ENCODE data around the gene KRT82. TPM values are rescaled to one million over a fixed set of nuclear protein-coding genes. Genes with fewer than 3 reads are reported as not detected.

KRT82 gene
- total and polyA plus RNA-seq, 2 of the 8 experiments (the other 6 are each of a cell fraction or from before 2014, with no cell fraction given): not detected

- no peak for FAIRE-seq
- Histone ChIP-seq H3K4me2 (ENCODE audit: insufficient read depth in 1 of 2, low read depth in 2 of 2, low read length in 2 of 2) (no peak overlapping the region), H3K27ac (ENCODE audit: low read depth, low read length) (no peak overlapping the region), H3K4ac (replicated peaks; ENCODE audit: insufficient read length, low read depth, low read length) (no peak overlapping the region), H3K79me1 (ENCODE audit: low read depth, low read length) (no peaks in the 10 kb centered on the region; the same call in 1 of the 2 replicates), H2BK120ac (replicated peaks; ENCODE audit: low read depth, low read length) (no peak overlapping the region), H3K56ac (replicated peaks; ENCODE audit: insufficient read length, low read depth, low read length) (no peak overlapping the region), H3K23me2 (ENCODE audit: low read depth, low read length) (no peaks in the 10 kb centered on the region), H2BK20ac (ENCODE audit: low read length) (no peak overlapping the region), H3K18ac (ENCODE audit: extremely low read depth, low read length) (no peak overlapping the region), H2AFZ (ENCODE audit: low read length) (no peak overlapping the region), H4K20me1 (replicated peaks in 1 of 2; ENCODE audit: control insufficient read depth in 1 of 2, insufficient read depth in 2 of 2, low read length in 2 of 2) (no peaks in the 10 kb centered on the region), H3K36me3 (ENCODE audit: control insufficient read depth in 2 of 4, insufficient read depth in 4 of 4, low read length in 3 of 4) (no peaks in the 10 kb centered on the region), H3K23ac (ENCODE audit: insufficient read length) (no peak overlapping the region), H3K9me3 (ENCODE audit: insufficient read depth in 2 of 2, low read depth in 1 of 2, low read length in 1 of 2) (no peaks in the 10 kb centered on the region), H4K5ac (ENCODE audit: insufficient read length, low read depth, low read length) (no peak overlapping the region), H3K9ac (replicated peaks in 1 of 4; ENCODE audit: extremely low read depth in 1 of 4, low read depth in 3 of 4, low read length in 3 of 4) (no peak overlapping the region), H3K27me3 (replicated peaks in 1 of 4; ENCODE audit: control insufficient read depth in 3 of 4, extremely low read depth in 1 of 4, insufficient read depth in 3 of 4, low read length in 3 of 4) (no peaks in the 10 kb centered on the region), H2BK5ac (ENCODE audit: low read depth, low read length) (no peak overlapping the region), H3K14ac (ENCODE audit: insufficient read length) (no peak overlapping the region), H2AK5ac (ENCODE audit: low read depth, low read length) (no peak overlapping the region), H4K8ac (ENCODE audit: extremely low read depth, insufficient read depth, low read length) (no peak overlapping the region), H2BK15ac (ENCODE audit: low read length) (peak overlapping the region; percentile 61; the same call in 1 of the 2 replicates), H3K4me3 (ENCODE audit: extremely low read depth in 1 of 4, insufficient read depth in 2 of 4, low read depth in 3 of 4, low read length in 4 of 4) (no peak overlapping the region), H2BK12ac (ENCODE audit: low read depth, low read length) (no peak overlapping the region), H3K4me1 (replicated peaks in 1 of 4; ENCODE audit: control insufficient read depth in 3 of 4, insufficient read depth in 4 of 4, low read length in 3 of 4) (peaks cover 0 to 7% (median 1%) of the 10 kb centered on the region in 4 experiments; a peak in 2 of 7 replicates), H4K91ac (replicated peaks; ENCODE audit: insufficient read length, low read length) (no peak overlapping the region), H3K79me2 (ENCODE audit: control insufficient read depth in 1 of 2, insufficient read depth in 2 of 2, low read length in 2 of 2) (no peaks in the 10 kb centered on the region)
- DNase-seq (ENCODE audit: low read depth in 1 of 2, low spot score in 2 of 2): no peak
- TF ChIP-seq POLR2A (IDR thresholded peaks at IDR 0.05; ENCODE audit: control extremely low read depth in 1 of 2, low read depth in 2 of 2, low read length in 2 of 2) (no peak), SAP30 (IDR thresholded peaks at IDR 0.05; ENCODE audit: insufficient read depth, insufficient replicate concordance, low read length) (no peak), CREB1 (IDR thresholded peaks at IDR 0.05) (no peak), SRF (IDR thresholded peaks at IDR 0.05; ENCODE audit: low read depth, low read length) (no peak), TAF7 (optimal IDR thresholded peaks at IDR 0.05; ENCODE audit: borderline replicate concordance, low read depth, low read length) (no peak), NRF1 (IDR thresholded peaks at IDR 0.05; ENCODE audit: low read depth, low read length) (no peak), SIRT6 (IDR thresholded peaks at IDR 0.05; ENCODE audit: low read length) (no peak)
- ChIA-PET POLR2A (ENCODE audit: partially characterized antibody) (no interaction called here), CTCF (ENCODE audit: partially characterized antibody) (interaction anchor here (0.9 to 11.3 kb wide), 17 partner anchors 9 to 490 kb away, joined by 3 to 112 read pairs (median 8); partner anchors contain the start of gene KRT73)
- WGBS, 2 experiments (ENCODE audit: extremely low coverage in 1 of 2, insufficient coverage in 1 of 2, insufficient read length in 1 of 2, insufficient replicate concordance in 2 of 2, low coverage in 1 of 2, low lambda C conversion rate in 2 of 2, missing lambda C conversion rate in 1 of 2): 76% methylated on average over 9 of the region's 9 CpGs; no CpG with 5 or more reads in 1 of the 2 experiments
Measured at GRCh38 chr12:52389313-52390207, 16.6 kb downstream of the KRT82 start.
